GM12891 (cell line): ENCODE measurements around the gene HDAC8.

Experiments used
- POLR2A ChIP-seq: IDR thresholded peaks from 2 replicates; pipeline ENCODE4 v1.6.1; 2011; ENCODE audit warnings: low read depth, low read length, control low read depth
- POLR2AphosphoS5 ChIP-seq: IDR thresholded peaks from 2 replicates; pipeline ENCODE4 v1.6.1; 2011; ENCODE audit warnings: low read depth, low read length, control low read depth

DNA sequence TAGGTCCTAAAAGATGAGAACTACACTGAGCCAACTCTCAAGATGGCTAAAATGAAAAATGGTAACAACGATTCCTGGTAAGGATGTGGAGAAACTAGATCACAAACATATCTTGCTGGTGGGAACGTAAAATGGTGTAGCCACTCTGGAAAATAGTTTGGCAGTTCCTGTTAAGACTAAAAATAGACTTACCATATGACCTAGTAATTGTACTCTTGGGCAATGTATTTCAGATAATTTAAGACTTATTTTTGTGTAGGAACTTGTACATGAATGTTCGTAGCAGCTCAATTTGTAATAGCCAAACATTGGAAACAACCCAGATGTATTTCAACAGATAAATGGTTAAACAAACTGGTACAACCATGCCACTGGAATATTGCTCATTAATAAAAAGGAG lies 106.2 kb downstream of the HDAC8 start:
- no peak for TF ChIP-seq POLR2A
- TF ChIP-seq POLR2AphosphoS5, result no peak
